AG10803 (cell line): ENCODE measurements around the gene CLEC11A.

Experiments
- DNase-seq: peaks from one replicate; pipeline ENCODE4 v3.0.0; 2010; ENCODE audit warnings: low read depth
- H3K4me3 ChIP-seq: 2 replicates; pipeline ENCODE4 v1.5.1; 2011; ENCODE audit warnings: mild to moderate bottlenecking, low read length, control low read depth
- TF ChIP-seq, protein P1 (sequence below): conservative IDR thresholded peaks from 2 replicates; pipeline ENCODE4 v1.5.1; 2011; ENCODE audit warnings: mild to moderate bottlenecking, low read length, control low read depth, inconsistent platforms

Gene CLEC11A, protein sequence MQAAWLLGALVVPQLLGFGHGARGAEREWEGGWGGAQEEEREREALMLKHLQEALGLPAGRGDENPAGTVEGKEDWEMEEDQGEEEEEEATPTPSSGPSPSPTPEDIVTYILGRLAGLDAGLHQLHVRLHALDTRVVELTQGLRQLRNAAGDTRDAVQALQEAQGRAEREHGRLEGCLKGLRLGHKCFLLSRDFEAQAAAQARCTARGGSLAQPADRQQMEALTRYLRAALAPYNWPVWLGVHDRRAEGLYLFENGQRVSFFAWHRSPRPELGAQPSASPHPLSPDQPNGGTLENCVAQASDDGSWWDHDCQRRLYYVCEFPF

DNA sequence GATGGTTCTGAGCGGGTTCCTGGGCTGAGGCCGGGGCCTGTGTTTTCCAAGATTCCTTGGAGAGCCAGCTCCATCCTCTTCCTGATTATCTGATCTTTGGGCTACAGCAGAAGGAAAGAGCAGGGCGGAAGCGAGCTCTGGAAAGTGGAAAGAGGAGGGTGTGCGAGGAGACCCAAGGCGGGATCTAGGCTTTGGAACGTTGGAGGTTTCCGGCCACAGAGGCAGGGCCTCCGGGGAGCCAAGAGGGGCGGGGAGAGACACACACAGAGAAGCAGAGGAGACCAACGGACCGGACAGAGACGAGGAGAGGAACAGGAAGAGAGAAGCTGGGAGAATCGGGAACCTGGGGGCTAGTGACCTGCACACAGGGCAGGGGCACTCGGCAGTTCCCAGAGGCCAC, at the start of gene CLEC11A:
CLEC11A (plus strand) TSS at position 296 of the 400 bp plus-strand sequence. CDS start 162 bp downstream, outside the sequence.
- TF ChIP-seq, protein P1, sequence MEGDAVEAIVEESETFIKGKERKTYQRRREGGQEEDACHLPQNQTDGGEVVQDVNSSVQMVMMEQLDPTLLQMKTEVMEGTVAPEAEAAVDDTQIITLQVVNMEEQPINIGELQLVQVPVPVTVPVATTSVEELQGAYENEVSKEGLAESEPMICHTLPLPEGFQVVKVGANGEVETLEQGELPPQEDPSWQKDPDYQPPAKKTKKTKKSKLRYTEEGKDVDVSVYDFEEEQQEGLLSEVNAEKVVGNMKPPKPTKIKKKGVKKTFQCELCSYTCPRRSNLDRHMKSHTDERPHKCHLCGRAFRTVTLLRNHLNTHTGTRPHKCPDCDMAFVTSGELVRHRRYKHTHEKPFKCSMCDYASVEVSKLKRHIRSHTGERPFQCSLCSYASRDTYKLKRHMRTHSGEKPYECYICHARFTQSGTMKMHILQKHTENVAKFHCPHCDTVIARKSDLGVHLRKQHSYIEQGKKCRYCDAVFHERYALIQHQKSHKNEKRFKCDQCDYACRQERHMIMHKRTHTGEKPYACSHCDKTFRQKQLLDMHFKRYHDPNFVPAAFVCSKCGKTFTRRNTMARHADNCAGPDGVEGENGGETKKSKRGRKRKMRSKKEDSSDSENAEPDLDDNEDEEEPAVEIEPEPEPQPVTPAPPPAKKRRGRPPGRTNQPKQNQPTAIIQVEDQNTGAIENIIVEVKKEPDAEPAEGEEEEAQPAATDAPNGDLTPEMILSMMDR = no peak
- peak; percentile 82 for DNase-seq
- peak within 1 kb of the TSS; percentile 77 for H3K4me3 ChIP-seq

DNA sequence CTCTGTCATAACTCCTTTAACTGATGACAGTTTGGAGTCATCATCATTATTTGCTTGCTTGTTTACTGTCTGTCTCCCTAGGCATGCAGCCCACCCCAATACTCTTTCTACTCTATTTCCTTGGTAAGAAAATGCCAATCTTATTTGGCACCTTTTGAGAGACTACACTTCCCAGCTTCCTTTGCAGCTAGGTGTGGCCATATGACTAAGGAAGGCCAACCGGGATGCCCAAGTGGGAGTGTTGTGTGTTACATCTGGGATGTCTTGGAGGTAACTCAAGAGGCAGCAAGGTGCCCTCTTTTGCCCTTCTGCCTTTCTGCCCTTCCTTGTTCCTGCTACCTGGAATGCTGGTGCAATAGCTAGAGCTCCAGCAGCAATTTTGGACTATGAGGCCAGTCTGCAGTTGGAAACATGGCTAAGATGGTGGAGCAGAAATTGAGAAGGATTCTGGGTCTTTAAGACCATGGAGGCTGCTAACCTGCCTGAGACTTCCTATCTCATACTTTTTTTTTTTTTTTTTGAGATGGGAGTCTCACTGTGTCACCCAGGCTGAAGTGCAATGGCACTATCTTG, 46.5 kb upstream of the CLEC11A start:
- DNase-seq = no peak
- TF ChIP-seq, protein P1 = no peak
- no peak overlapping the region for H3K4me3 ChIP-seq

DNA sequence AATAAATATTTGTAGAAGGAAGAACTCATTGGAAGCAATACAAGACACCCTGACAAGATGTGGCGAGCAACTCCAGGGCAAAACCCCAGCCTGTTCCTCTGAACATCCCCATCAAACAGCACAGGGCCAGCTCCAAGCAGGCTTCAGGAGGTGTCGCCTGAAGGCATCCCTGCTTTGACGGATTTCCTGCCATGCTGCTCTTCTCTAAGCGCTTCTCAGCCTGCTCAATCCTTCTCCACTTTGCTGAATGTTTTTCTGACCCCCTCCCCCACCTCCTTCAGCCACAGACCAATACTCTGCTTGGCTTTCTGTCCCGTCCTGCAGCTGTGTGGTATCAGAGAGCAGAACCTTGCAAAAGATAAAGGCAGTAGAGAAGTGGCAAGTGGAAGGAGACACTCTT, 45.5 kb upstream of the CLEC11A start:
- DNase-seq = no peak
- no peak overlapping the region for H3K4me3 ChIP-seq
- TF ChIP-seq, protein P1 = no peak

DNA sequence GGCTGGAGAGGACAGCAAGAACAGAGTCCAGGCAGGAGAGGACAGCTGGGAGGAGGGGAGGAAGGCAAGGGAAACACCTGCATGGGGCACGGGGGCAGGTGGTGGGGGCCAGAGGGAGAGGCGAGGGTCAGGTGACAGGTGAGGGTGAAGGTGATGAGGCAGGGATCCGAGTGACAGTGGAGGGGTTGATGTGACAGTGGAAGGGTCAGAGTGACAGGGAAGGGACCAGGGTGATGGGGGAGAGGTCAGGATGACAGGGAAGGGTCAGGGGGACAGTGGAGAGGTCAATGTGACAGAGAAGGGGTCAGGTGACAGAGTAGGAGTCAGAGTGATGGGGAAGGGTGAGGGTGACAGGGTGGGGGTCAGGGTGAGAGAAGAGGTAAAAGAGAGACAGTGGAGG, 44.8 kb upstream of the CLEC11A start:
- DNase-seq = no peak
- TF ChIP-seq, protein P1 = no peak
- H3K4me3 ChIP-seq = no peak overlapping the region

DNA sequence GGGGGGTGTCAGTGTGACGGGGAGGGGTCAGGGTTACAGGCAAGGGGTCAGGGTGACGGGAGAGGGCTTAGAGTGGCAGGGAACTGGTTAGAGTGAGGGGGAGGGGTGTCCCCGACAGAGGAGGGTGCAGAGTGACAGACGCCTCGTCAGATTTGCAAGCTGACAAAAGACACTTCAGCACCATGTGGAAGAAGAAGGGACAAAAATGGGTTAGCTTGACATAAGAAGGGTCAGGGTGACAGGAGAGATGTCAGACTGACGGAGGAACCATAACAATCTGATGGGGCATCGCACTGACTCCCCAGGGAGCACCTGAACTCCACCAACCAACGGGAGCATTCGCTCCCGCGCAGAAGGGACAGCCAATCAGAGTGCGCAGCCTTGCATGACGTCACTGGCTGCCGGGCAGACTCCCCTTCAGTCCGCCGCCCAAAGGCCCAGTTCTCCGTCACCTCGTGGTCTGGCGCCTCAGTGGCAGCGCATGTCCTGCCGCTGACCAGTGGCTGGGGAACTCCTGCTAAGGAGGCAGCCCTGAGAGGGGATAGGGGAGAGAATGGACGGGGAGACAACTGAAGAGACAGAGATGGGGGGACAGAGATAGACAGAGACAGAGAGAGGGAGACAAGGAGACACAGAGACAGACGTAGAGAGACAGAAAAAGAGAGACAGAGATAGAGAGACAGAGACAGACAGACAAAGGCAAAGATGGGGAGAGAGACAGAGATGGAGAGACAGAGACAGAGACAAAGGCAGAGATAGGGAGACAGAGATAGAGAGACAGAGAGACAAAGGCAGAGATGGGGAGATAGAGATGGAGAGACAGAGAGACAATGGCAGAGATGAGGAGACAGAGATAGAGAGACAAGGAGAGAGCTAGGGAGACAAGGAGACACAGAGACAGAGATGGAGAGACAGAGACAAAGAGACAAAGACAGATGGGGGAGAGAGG, 43.7 kb upstream of the CLEC11A start:
- DNase-seq = peak; percentile 56
- no peak overlapping the region for H3K4me3 ChIP-seq
- TF ChIP-seq, protein P1 = no peak

DNA sequence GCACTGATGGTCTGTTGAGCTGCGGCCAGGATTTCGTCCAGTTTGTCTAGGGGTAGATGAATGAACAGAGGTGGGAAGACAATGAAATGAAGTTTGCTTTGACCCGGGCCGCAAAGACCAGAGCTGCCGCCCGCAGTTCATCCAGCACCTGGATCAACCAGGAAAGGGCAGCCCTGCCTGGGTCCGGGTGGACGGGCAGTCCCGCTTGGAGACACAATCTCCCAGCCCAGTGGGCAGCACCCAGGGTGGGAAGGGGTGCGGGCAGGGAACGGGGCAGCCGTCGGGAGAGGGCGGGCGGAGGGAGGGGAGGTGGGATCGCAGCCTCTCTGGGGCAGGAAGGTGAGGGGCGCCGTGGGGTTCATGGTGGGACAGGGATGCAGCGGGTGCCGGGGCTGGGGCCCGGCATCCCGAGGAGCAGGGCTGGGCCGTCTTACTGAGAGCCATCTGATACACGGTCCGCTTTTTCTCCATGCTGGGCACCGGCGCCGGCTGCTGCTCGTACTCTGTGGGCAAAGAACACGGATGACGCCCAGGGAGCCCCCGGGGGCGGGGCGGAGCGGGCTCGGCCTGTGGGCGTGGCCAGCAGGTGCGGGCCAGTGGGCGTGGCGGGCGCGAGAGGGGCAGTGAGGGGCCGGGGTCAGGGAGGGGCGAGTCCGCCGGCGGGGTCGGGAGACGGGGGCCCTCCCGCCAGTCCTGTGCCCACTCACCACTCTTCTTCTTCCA, 36.7 kb upstream of the CLEC11A start:
- no peak for DNase-seq
- H3K4me3 ChIP-seq = no peak overlapping the region
- TF ChIP-seq, protein P1 = no peak
